T-cell (primary cell): ENCODE results near the gene SYN1. TPM values are rescaled to one million over a fixed set of nuclear protein-coding genes. Genes with fewer than 3 reads are reported as not detected.

Experiments used
- ATAC-seq, 4 experiments: fragments of 200-7000 bp in 3 of 4; fragments of 150-1000 bp in 1 of 4; cut with Tn5 transposase; replicated peaks in 1 of 4; 1 replicate in 3 of 4; 2 replicates in 1 of 4; pipeline ENCODE4 v1.10.0; 2021; ENCODE audit warnings: moderate library complexity in 3 of 4, mild to moderate bottlenecking in 2 of 4, moderate number of reproducible peaks in 1 of 4
- CTCF ChIA-PET, 2 donors: fragments of 300-600 bp; sonication (Branson Sonifier 250); formaldehyde crosslinking; loops; one replicate each; lab custom pipeline; 2022; ENCODE audit warnings: antibody characterized with exemption in 2 of 2; lab: Charles Lee
- POLR2A ChIA-PET, 2 donors: fragments of 300-600 bp; sonication (Branson Sonifier 250); formaldehyde crosslinking; loops; one replicate each; lab custom pipeline; 2022; ENCODE audit warnings: antibody characterized with exemption in 2 of 2; lab: Charles Lee
- DNase-seq, 35 experiments: peaks; one replicate each; pipeline versions ENCODE4 v3.0.0 to v3.0.0-alpha.2; 2013 to 2023
- H3K27ac ChIP-seq: one replicate; pipeline ENCODE4 v1.5.1; 2013; ENCODE audit warnings: low read length
- H3K27me3 ChIP-seq, 2 experiments: replicated peaks in 1 of 2; 1 replicate in 1 of 2; 2 replicates in 1 of 2; pipeline versions ENCODE4 v1.6.1 to v1.7.0; 2013; ENCODE audit warnings: low read length in 1 of 2, mixed read lengths in 1 of 2; ENCODE audit not compliant: control insufficient read depth in 2 of 2, insufficient read depth in 2 of 2; ENCODE audit errors: extremely low read depth in 1 of 2
- H3K36me3 ChIP-seq, 2 donors: 1 replicate in 1 of 2; 2 replicates in 1 of 2; pipeline versions ENCODE4 v1.6.1 to v1.7.0; 2013; ENCODE audit warnings: low read length in 1 of 2; ENCODE audit not compliant: control insufficient read depth in 2 of 2, insufficient read depth in 1 of 2; ENCODE audit errors: extremely low read depth in 1 of 2
- H3K4me1 ChIP-seq, 2 experiments: 1 replicate in 1 of 2; 2 replicates in 1 of 2; pipeline versions ENCODE4 v1.6.1 to v1.7.0; 2013; ENCODE audit warnings: low read length in 2 of 2, mixed read lengths in 1 of 2; ENCODE audit not compliant: insufficient read depth in 2 of 2, control insufficient read depth in 1 of 2; ENCODE audit errors: extremely low read depth in 1 of 2
- H3K4me3 ChIP-seq, 2 donors: 1 replicate in 1 of 2; 2 replicates in 1 of 2; pipeline versions ENCODE4 v1.5.1 to v1.7.0; 2013; ENCODE audit warnings: mild to moderate bottlenecking in 2 of 2, low read length in 1 of 2, moderate library complexity in 1 of 2; ENCODE audit not compliant: control insufficient read depth in 1 of 2; ENCODE audit errors: extremely low read depth in 1 of 2
- H3K9me3 ChIP-seq: 2 replicates; pipeline ENCODE4 v1.7.0; 2013
- H3K27ac Mint-ChIP-seq, 2 donors: one replicate each; pipeline ENCODE4 v1.8.0; 2020 to 2021; ENCODE audit warnings: mild to moderate bottlenecking in 2 of 2, mixed read lengths in 2 of 2
- H3K27me3 Mint-ChIP-seq, 2 donors: one replicate each; pipeline ENCODE4 v1.8.0; 2021 to 2022; ENCODE audit warnings: mixed read lengths in 2 of 2
- H3K36me3 Mint-ChIP-seq: one replicate; pipeline ENCODE4 v1.8.0; 2021; ENCODE audit warnings: mixed read lengths
- H3K4me1 Mint-ChIP-seq, 3 donors: one replicate each; pipeline ENCODE4 v1.8.0; 2020 to 2022; ENCODE audit warnings: mixed read lengths in 3 of 3, mild to moderate bottlenecking in 1 of 3
- H3K4me3 Mint-ChIP-seq, 3 donors: one replicate each; pipeline ENCODE4 v1.8.0; 2020 to 2022; ENCODE audit warnings: mild to moderate bottlenecking in 3 of 3, mixed read lengths in 3 of 3, moderate library complexity in 3 of 3
- H3K9me3 Mint-ChIP-seq, 3 donors: one replicate each; pipeline ENCODE4 v1.8.0; 2020 to 2022; ENCODE audit warnings: mixed read lengths in 3 of 3
- WGBS: methylation state at CpG from one replicate; pipeline ENCODE4 v1.1.5; 2013; ENCODE audit warnings: missing lambda C conversion rate; ENCODE audit not compliant: insufficient coverage; 5-methylcytosine and 5-hydroxymethylcytosine counted together
- total RNA-seq, 35 experiments: library from RNA in 6 of 35; stranded (reverse) in 6 of 35; fragments of 120-200 nt in 1 of 35; gene quantifications; one replicate each; pipeline versions ENCODE4 v1.2.1 to v1.2.4 and lab custom pipeline; 2013 to 2026

The SYN1 gene
- total RNA-seq, 5 donors from 2014 or later (not counting 1 experiment from before 2014, with no cell fraction given): 0.21 to 1.3 (median 0.81) TPM; not detected in 1

- Histone ChIP-seq H3K27ac (no peak overlapping the region), H3K27me3 (peaks cover 0 to 6% of the 10 kb centered on the region in 2 experiments), H3K4me1 (peaks cover 3 to 25% of the 10 kb centered on the region in 2 experiments), H3K36me3 (no peaks in the 10 kb centered on the region), H3K9me3 (no peaks in the 10 kb centered on the region), H3K4me3 (no peak overlapping the region)
- Mint-ChIP-seq H3K27ac (no peak overlapping the region), H3K9me3 (no peaks in the 10 kb centered on the region), H3K4me3 (no peak overlapping the region), H3K36me3 (no peaks in the 10 kb centered on the region), H3K27me3 (peaks cover 9 to 10% of the 10 kb centered on the region in 2 donors), H3K4me1 (peaks cover 15 to 20% (median 15%) of the 10 kb centered on the region in 3 donors)
- DNase-seq (no peak), ATAC-seq (no peak)
- ChIA-PET POLR2A (no interaction called here), CTCF (no interaction called here)
- 100% methylated on average over 2 of the region's 9 CpGs for WGBS
Measured at GRCh38 chrX:47620303-47620685, 637 bp upstream of the SYN1 start.

- ATAC-seq (no peak), DNase-seq (no peak)
- H3K36me3 Mint-ChIP-seq: no peaks in the 10 kb centered on the region
- peaks cover 9 to 18% (median 12%) of the 10 kb centered on the region in 3 donors for H3K4me1 Mint-ChIP-seq
- Histone ChIP-seq H3K27ac (no peak overlapping the region), H3K36me3 (no peaks in the 10 kb centered on the region), H3K27me3 (peaks cover 0 to 6% of the 10 kb centered on the region in 2 experiments), H3K4me1 (peaks cover 3 to 22% of the 10 kb centered on the region in 2 experiments), H3K4me3 (no peak overlapping the region), H3K9me3 (no peaks in the 10 kb centered on the region)
- H3K9me3 Mint-ChIP-seq: no peaks in the 10 kb centered on the region
- H3K27ac Mint-ChIP-seq: no peak overlapping the region
- ChIA-PET POLR2A (no interaction called here), CTCF (no interaction called here)
- peaks cover 9 to 10% of the 10 kb centered on the region in 2 donors for H3K27me3 Mint-ChIP-seq
- WGBS: 47% methylated on average over 13 of the region's 32 CpGs
- peak overlapping the region; percentile 25 to 64 (median 59) for H3K4me3 Mint-ChIP-seq
Measured at GRCh38 chrX:47618923-47619485, 653 bp downstream of the SYN1 start.

DNA sequence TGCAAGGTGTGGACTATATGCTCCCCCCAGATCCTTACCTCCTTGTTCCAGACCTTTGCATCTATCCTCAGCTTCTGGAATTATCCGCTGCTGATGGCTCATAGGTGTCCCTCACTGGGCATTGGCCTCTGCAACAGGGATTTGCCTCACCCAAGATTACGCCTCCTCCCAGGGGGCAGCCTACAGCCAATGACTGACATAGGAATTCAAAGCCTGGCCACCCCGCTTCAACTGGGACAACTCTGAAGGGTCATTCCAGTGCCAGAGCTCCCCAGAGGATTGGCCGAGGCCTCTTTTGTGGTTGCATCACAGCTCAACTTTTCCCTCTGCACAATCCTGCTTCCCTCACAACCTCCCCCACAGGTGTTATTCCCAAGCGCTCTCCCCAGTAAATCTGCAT, 5.0 kb downstream of the SYN1 start:
- Histone ChIP-seq H3K4me3 (no peak overlapping the region), H3K27me3 (no peaks in the 10 kb centered on the region), H3K9me3 (no peaks in the 10 kb centered on the region), H3K27ac (no peak overlapping the region), H3K36me3 (no peaks in the 10 kb centered on the region), H3K4me1 (peaks cover 0 to 7% of the 10 kb centered on the region in 2 experiments)
- peaks cover 0 to 4% (median 0%) of the 10 kb centered on the region in 3 donors for H3K4me1 Mint-ChIP-seq
- no peaks in the 10 kb centered on the region for H3K9me3 Mint-ChIP-seq
- H3K4me3 Mint-ChIP-seq: no peak overlapping the region
- DNase-seq (no peak), ATAC-seq (no peak)
- H3K27ac Mint-ChIP-seq: no peak overlapping the region
- peaks cover 0 to 25% of the 10 kb centered on the region in 2 donors for H3K27me3 Mint-ChIP-seq
- CTCF ChIA-PET: no interaction called here
- H3K36me3 Mint-ChIP-seq: no peaks in the 10 kb centered on the region
- POLR2A ChIA-PET: no interaction called here
- WGBS: 86% methylated on average over 2 of the region's 5 CpGs

DNA sequence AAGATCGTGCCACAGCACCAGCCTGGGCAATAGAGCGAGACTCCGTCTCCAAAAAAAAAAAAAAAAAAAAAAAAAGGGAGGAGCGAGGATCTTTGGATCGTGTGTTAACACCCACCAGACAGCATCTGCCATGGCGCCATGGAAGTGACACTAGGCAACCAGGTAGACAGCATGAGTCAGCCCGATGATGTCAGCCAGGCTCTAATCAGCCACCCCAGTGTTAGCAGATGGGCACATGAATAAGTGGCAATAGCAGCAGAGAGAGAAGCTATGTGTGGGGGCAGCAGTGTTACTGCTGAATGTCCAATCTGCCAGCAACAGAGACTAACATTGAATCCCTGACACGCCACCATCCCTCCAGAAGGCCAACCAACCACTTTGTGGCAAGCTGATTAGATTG, 6.6 kb downstream of the SYN1 start:
- DNase-seq: no peak
- Mint-ChIP-seq H3K36me3 (no peaks in the 10 kb centered on the region), H3K4me3 (no peak overlapping the region), H3K27ac (no peak overlapping the region), H3K9me3 (no peaks in the 10 kb centered on the region), H3K4me1 (peaks cover 2 to 4% (median 3%) of the 10 kb centered on the region in 3 donors), H3K27me3 (peaks cover 0 to 23% of the 10 kb centered on the region in 2 donors)
- POLR2A ChIA-PET: interaction anchor here in 1 of 2 donors (0.7 kb wide), 1 partner anchor 334 kb away, joined by 11 read pairs; no protein-coding TSS in a partner anchor
- no peak overlapping the region for H3K27ac ChIP-seq
- H3K4me1 ChIP-seq: peaks cover 0 to 2% of the 10 kb centered on the region in 2 experiments
- no peak for ATAC-seq
- H3K4me3 ChIP-seq: no peak overlapping the region
- H3K27me3 ChIP-seq: no peaks in the 10 kb centered on the region
- no CpG with 5 or more reads among the region's 8 CpGs for WGBS
- CTCF ChIA-PET: no interaction called here
- H3K36me3 ChIP-seq: no peaks in the 10 kb centered on the region
- no peaks in the 10 kb centered on the region for H3K9me3 ChIP-seq

GRCh38 chrX:47612418-47612817, 7.2 kb downstream of the SYN1 start:
- Histone ChIP-seq H3K27ac (no peak overlapping the region), H3K27me3 (no peaks in the 10 kb centered on the region), H3K4me1 (peaks cover 0 to 2% of the 10 kb centered on the region in 2 experiments), H3K4me3 (no peak overlapping the region), H3K9me3 (no peaks in the 10 kb centered on the region), H3K36me3 (no peaks in the 10 kb centered on the region)
- no peaks in the 10 kb centered on the region for H3K9me3 Mint-ChIP-seq
- ChIA-PET POLR2A (interaction anchor here in 1 of 2 donors (0.7 kb wide), 1 partner anchor 335 kb away, joined by 11 read pairs; no protein-coding TSS in a partner anchor), CTCF (no interaction called here)
- no peak overlapping the region for H3K27ac Mint-ChIP-seq
- peaks cover 2 to 8% (median 3%) of the 10 kb centered on the region in 3 donors for H3K4me1 Mint-ChIP-seq
- no peak for DNase-seq
- H3K4me3 Mint-ChIP-seq: no peak overlapping the region
- H3K36me3 Mint-ChIP-seq: no peaks in the 10 kb centered on the region
- no peak for ATAC-seq
- peaks cover 0 to 20% of the 10 kb centered on the region in 2 donors for H3K27me3 Mint-ChIP-seq

- Mint-ChIP-seq H3K27ac (no peak overlapping the region), H3K4me3 (no peak overlapping the region), H3K9me3 (no peaks in the 10 kb centered on the region), H3K36me3 (no peaks in the 10 kb centered on the region), H3K4me1 (peaks cover 2 to 8% (median 3%) of the 10 kb centered on the region in 3 donors), H3K27me3 (peaks cover 0 to 19% of the 10 kb centered on the region in 2 donors)
- ChIA-PET CTCF (no interaction called here), POLR2A (no interaction called here)
- DNase-seq: no peak
- H3K27ac ChIP-seq: no peak overlapping the region
- 100% methylated on average over 1 of the region's 2 CpGs for WGBS
- no peak overlapping the region for H3K4me3 ChIP-seq
- H3K36me3 ChIP-seq: no peaks in the 10 kb centered on the region
- H3K27me3 ChIP-seq: no peaks in the 10 kb centered on the region
- ATAC-seq: no peak
- no peaks in the 10 kb centered on the region for H3K9me3 ChIP-seq
- peaks cover 0 to 2% of the 10 kb centered on the region in 2 experiments for H3K4me1 ChIP-seq
Measured at GRCh38 chrX:47611926-47612325, 7.7 kb downstream of the SYN1 start.
